SU-DHL-6 (cell line): ENCODE data around the gene FLRT2.

ENCODE experiments used
- H2AFZ ChIP-seq: fragments of 200-600 bp; sonication (generic); 2 replicates; pipeline ENCODE4 v1.6.1; 2014; ENCODE audit warnings: low read depth, mild to moderate bottlenecking, moderate library complexity, mixed read lengths, antibody characterized with exemption, low read length; ENCODE audit not compliant: severe bottlenecking
- H3F3A ChIP-seq: fragments of 200-600 bp; shearing (Covaris generic); 2 replicates; pipeline ENCODE4 v1.6.0; 2016; ENCODE audit warnings: antibody characterized with exemption, mild to moderate bottlenecking; ENCODE audit not compliant: insufficient read depth
- H3K27ac ChIP-seq: fragments of 200-600 bp; sonication (generic); 2 replicates; pipeline ENCODE4 v1.5.1; 2016; ENCODE audit warnings: low read depth, mild to moderate bottlenecking, low read length, moderate library complexity, mixed read lengths
- H3K27me3 ChIP-seq: fragments of 200-600 bp; sonication (generic), shearing (Covaris generic); 2 replicates; pipeline ENCODE4 v1.6.0; 2014; ENCODE audit warnings: mild to moderate bottlenecking, low read length
- H3K36me3 ChIP-seq: fragments of 200-600 bp; sonication (generic); 2 replicates; pipeline ENCODE4 v1.6.1; 2014; ENCODE audit warnings: mild to moderate bottlenecking, low read length, mixed read lengths
- H3K4me2 ChIP-seq: fragments of 300-600, 200-600 bp; shearing (Covaris generic), sonication (generic); 2 replicates; pipeline ENCODE4 v1.6.0; 2014; ENCODE audit warnings: low read length, low read depth, mild to moderate bottlenecking; ENCODE audit not compliant: poor library complexity, severe bottlenecking
- H3K4me3 ChIP-seq: fragments of 200-600 bp; sonication (generic); 2 replicates; pipeline ENCODE4 v1.5.1; 2014; ENCODE audit warnings: antibody characterized with exemption, low read length, mild to moderate bottlenecking, mixed read lengths; ENCODE audit not compliant: insufficient read depth, poor library complexity, severe bottlenecking
- H3K79me2 ChIP-seq: fragments of 200-600 bp; sonication (generic); 2 replicates; pipeline ENCODE4 v1.6.1; 2014; ENCODE audit warnings: mild to moderate bottlenecking, low read length, moderate library complexity; ENCODE audit not compliant: insufficient read depth
- H3K9ac ChIP-seq: fragments of 200-600 bp; sonication (generic); 2 replicates; pipeline ENCODE4 v1.7.0; 2014; ENCODE audit warnings: mild to moderate bottlenecking, low read length
- H3K9me2 ChIP-seq: fragments of 200-600 bp; sonication (generic); replicated peaks from 2 replicates; pipeline ENCODE4 v1.6.1; 2014; ENCODE audit warnings: low read length; ENCODE audit not compliant: insufficient read depth
- H3K9me3 ChIP-seq: fragments of 200-600 bp; sonication (generic); 2 replicates; pipeline ENCODE4 v1.6.1; 2014; ENCODE audit warnings: low read length, mixed read lengths; ENCODE audit not compliant: insufficient read depth
- H4K20me1 ChIP-seq: fragments of 200-600 bp; sonication (generic); 2 replicates; pipeline ENCODE4 v1.6.1; 2014; ENCODE audit warnings: low read depth, mild to moderate bottlenecking, antibody characterized with exemption, low read length, moderate library complexity, mixed read lengths
- EZH2phosphoT487 ChIP-seq: fragments of 200-600 bp; sonication (generic), shearing (Covaris generic); conservative IDR thresholded peaks from 2 replicates; pipeline ENCODE4 v1.6.1; 2018; ENCODE audit warnings: mild to moderate bottlenecking, antibody characterized with exemption, low read length, moderate library complexity, mixed read lengths
- TF ChIP-seq, protein P1 (sequence below): fragments of 200-600 bp; sonication (generic); IDR thresholded peaks from one replicate; pipeline ENCODE4 v1.5.1; 2017; ENCODE audit warnings: antibody characterized with exemption, mild to moderate bottlenecking, low read length, moderate library complexity; ENCODE audit not compliant: insufficient read depth, poor library complexity, severe bottlenecking

Gene FLRT2

DNA sequence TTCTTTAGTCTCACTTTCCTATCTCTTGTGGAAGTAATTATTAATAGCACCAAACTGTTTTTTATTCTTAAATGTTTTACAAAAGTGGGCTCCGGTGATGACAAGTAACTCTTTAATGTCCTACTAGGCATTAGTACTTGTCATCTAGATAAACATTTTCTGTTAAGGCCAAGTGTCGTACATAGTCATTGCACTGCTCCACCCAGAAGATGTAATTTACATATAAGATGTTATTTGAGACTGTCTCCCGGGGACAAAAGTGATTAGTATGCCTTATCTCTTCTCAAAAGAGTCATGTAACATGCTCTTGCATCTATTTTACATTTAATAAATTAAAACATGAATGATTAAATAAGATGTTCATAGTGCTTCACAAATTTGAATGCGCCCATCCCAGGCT is 88.4 kb downstream of the FLRT2 start:
- H3K9ac ChIP-seq = no peak overlapping the region
- H3K27ac ChIP-seq = no peak overlapping the region
- H3K79me2 ChIP-seq = no peaks in the 10 kb centered on the region
- no peaks in the 10 kb centered on the region for H3F3A ChIP-seq
- no peaks in the 10 kb centered on the region for H3K27me3 ChIP-seq
- no peaks in the 10 kb centered on the region for H4K20me1 ChIP-seq
- H3K9me3 ChIP-seq = no peaks in the 10 kb centered on the region
- no peak overlapping the region for H3K4me3 ChIP-seq
- H3K4me2 ChIP-seq = no peak overlapping the region
- TF ChIP-seq EZH2phosphoT487 = no peak
- TF ChIP-seq, protein P1, sequence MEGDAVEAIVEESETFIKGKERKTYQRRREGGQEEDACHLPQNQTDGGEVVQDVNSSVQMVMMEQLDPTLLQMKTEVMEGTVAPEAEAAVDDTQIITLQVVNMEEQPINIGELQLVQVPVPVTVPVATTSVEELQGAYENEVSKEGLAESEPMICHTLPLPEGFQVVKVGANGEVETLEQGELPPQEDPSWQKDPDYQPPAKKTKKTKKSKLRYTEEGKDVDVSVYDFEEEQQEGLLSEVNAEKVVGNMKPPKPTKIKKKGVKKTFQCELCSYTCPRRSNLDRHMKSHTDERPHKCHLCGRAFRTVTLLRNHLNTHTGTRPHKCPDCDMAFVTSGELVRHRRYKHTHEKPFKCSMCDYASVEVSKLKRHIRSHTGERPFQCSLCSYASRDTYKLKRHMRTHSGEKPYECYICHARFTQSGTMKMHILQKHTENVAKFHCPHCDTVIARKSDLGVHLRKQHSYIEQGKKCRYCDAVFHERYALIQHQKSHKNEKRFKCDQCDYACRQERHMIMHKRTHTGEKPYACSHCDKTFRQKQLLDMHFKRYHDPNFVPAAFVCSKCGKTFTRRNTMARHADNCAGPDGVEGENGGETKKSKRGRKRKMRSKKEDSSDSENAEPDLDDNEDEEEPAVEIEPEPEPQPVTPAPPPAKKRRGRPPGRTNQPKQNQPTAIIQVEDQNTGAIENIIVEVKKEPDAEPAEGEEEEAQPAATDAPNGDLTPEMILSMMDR = no peak
- H3K36me3 ChIP-seq = no peaks in the 10 kb centered on the region
- H2AFZ ChIP-seq = no peak overlapping the region
- H3K9me2 ChIP-seq = no peaks in the 10 kb centered on the region

DNA sequence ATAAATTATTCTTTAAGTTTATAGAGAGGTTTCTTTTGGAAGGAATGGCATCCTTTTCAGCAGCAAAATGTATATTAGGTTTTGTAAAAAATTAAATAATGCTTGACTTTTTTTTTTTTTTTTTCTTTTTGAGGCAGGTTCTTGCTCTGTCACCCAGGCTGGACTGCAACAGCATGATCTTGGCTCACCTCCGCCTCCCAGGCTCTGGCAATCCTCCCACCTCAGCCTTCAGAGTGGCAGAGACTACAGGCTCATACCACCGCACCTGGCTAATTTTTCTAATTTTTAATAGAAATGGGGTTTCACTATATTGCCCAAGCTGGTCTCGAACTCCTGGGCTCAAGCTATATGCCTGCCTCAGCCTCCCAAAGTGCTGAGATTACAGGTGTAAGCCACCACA is 89.0 kb downstream of the FLRT2 start:
- H3K9me2 ChIP-seq = no peaks in the 10 kb centered on the region
- H3F3A ChIP-seq = no peaks in the 10 kb centered on the region
- no peaks in the 10 kb centered on the region for H3K36me3 ChIP-seq
- H3K79me2 ChIP-seq = no peaks in the 10 kb centered on the region
- no peaks in the 10 kb centered on the region for H3K27me3 ChIP-seq
- H3K4me3 ChIP-seq = no peak overlapping the region
- H3K27ac ChIP-seq = no peak overlapping the region
- H3K9me3 ChIP-seq = no peaks in the 10 kb centered on the region
- no peak overlapping the region for H2AFZ ChIP-seq
- no peak overlapping the region for H3K4me2 ChIP-seq
- H3K9ac ChIP-seq = no peak overlapping the region
- H4K20me1 ChIP-seq = no peaks in the 10 kb centered on the region
- TF ChIP-seq EZH2phosphoT487 = no peak
- TF ChIP-seq, protein P1 = no peak

DNA sequence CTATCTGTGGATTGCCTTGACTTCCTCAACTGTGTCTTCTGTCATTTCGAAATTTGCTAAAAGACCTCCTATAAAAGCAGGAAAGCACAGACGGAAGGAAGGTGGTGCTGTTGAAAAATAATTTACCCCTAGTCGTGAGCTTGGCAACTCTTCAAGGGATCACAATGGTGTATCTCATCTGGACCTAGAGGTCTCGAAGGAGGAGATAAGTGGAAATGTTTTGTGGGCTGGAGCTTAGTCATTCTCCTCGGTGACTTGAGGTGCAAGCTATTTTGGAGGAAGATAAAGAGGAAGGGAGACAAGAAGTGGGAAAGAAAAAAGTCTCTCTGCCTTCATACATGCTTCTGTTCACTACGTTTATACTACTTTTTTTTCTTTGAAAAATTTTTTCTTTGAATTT is 89.9 kb downstream of the FLRT2 start:
- Histone ChIP-seq H3K9ac (no peak overlapping the region), H3K9me2 (no peaks in the 10 kb centered on the region), H2AFZ (no peak overlapping the region), H3K36me3 (no peaks in the 10 kb centered on the region), H3K4me3 (no peak overlapping the region), H3K27me3 (no peaks in the 10 kb centered on the region), H3K9me3 (no peaks in the 10 kb centered on the region), H3K27ac (no peak overlapping the region), H3K4me2 (no peak overlapping the region), H3K79me2 (no peaks in the 10 kb centered on the region), H3F3A (no peaks in the 10 kb centered on the region), H4K20me1 (no peaks in the 10 kb centered on the region)
- no peak for TF ChIP-seq EZH2phosphoT487
- TF ChIP-seq, protein P1 = no peak
